ENCODE results near the gene IRAK3. TPM values are rescaled to one million over a fixed set of nuclear protein-coding genes. Genes with fewer than 3 reads are reported as not detected.

The IRAK3 gene
- total RNA-seq, 1 donor from 2014 or later = 0.05 TPM

GRCh38 chr12:66189889-66190288 lies 875 bp downstream of the IRAK3 start:
- Histone ChIP-seq H2AFZ (ENCODE audit: low read depth, low read length) (no peak overlapping the region), H3K9ac (ENCODE audit: low read length) (no peak overlapping the region), H3K27me3 (ENCODE audit: insufficient read depth, low read length) (no peaks in the 10 kb centered on the region), H3K36me3 (ENCODE audit: insufficient read depth, low read length) (no peaks in the 10 kb centered on the region), H3K4me2 (ENCODE audit: low read length) (no peak overlapping the region), H3K4me1 (ENCODE audit: insufficient read depth, low read length) (peaks cover 3% of the 10 kb centered on the region), H3K9me3 (ENCODE audit: insufficient read depth, low read depth, low read length) (no peaks in the 10 kb centered on the region), H3K27ac (ENCODE audit: low read depth, low read length) (no peak overlapping the region), H3K79me2 (ENCODE audit: insufficient read depth, low read length) (no peaks in the 10 kb centered on the region), H4K20me1 (ENCODE audit: insufficient read depth, low read length) (no peaks in the 10 kb centered on the region), H3K4me3 (ENCODE audit: insufficient read depth, low read depth, low read length) (no peak overlapping the region)
- FAIRE-seq (no peak), DNase-seq (ENCODE audit: low read depth) (no peak)
- no peaks in the 10 kb centered on the region for H3K4me1 Mint-ChIP-seq (ENCODE audit: low read depth, unreplicated experiment)
- no peak overlapping the region for H3K4me3 Mint-ChIP-seq (ENCODE audit: unreplicated experiment)
- no peak for TF ChIP-seq CTCF (IDR thresholded peaks at IDR 0.05; ENCODE audit: insufficient read depth, low read depth, low read length)
- no peak for TF ChIP-seq EZH2 (IDR thresholded peaks at IDR 0.05; ENCODE audit: insufficient read depth, low read length)
- H3K27ac Mint-ChIP-seq (ENCODE audit: unreplicated experiment) = no peak overlapping the region
- no peaks in the 10 kb centered on the region for H3K36me3 Mint-ChIP-seq (ENCODE audit: low read depth, unreplicated experiment)
- H3K9me3 Mint-ChIP-seq (ENCODE audit: unreplicated experiment) = peaks cover 9% of the 10 kb centered on the region
- H3K27me3 Mint-ChIP-seq (ENCODE audit: low read depth, unreplicated experiment) = peaks cover 60% of the 10 kb centered on the region

GRCh38 chr12:66190519-66191370 lies 1.7 kb downstream of the IRAK3 start:
- Mint-ChIP-seq H3K4me1 (ENCODE audit: low read depth, unreplicated experiment) (no peaks in the 10 kb centered on the region), H3K4me3 (ENCODE audit: unreplicated experiment) (no peak overlapping the region), H3K36me3 (ENCODE audit: low read depth, unreplicated experiment) (no peaks in the 10 kb centered on the region), H3K27me3 (ENCODE audit: low read depth, unreplicated experiment) (peaks cover 60% of the 10 kb centered on the region), H3K27ac (ENCODE audit: unreplicated experiment) (no peak overlapping the region), H3K9me3 (ENCODE audit: unreplicated experiment) (peaks cover 6% of the 10 kb centered on the region)
- H3K36me3 ChIP-seq (ENCODE audit: insufficient read depth, low read length) = no peaks in the 10 kb centered on the region
- H4K20me1 ChIP-seq (ENCODE audit: insufficient read depth, low read length) = no peaks in the 10 kb centered on the region
- FAIRE-seq (no peak), DNase-seq (ENCODE audit: low read depth) (no peak)
- no peak overlapping the region for H2AFZ ChIP-seq (ENCODE audit: low read depth, low read length)
- H3K4me3 ChIP-seq (ENCODE audit: insufficient read depth, low read depth, low read length) = no peak overlapping the region
- TF ChIP-seq CTCF (IDR thresholded peaks at IDR 0.05; ENCODE audit: insufficient read depth, low read depth, low read length) (no peak), EZH2 (IDR thresholded peaks at IDR 0.05; ENCODE audit: insufficient read depth, low read length) (no peak)
- H3K79me2 ChIP-seq (ENCODE audit: insufficient read depth, low read length) = no peaks in the 10 kb centered on the region
- no peak overlapping the region for H3K4me2 ChIP-seq (ENCODE audit: low read length)
- no peaks in the 10 kb centered on the region for H3K27me3 ChIP-seq (ENCODE audit: insufficient read depth, low read length)
- peaks cover 3% of the 10 kb centered on the region for H3K4me1 ChIP-seq (ENCODE audit: insufficient read depth, low read length)
- H3K9me3 ChIP-seq (ENCODE audit: insufficient read depth, low read depth, low read length) = no peaks in the 10 kb centered on the region
- no peak overlapping the region for H3K27ac ChIP-seq (ENCODE audit: low read depth, low read length)
- H3K9ac ChIP-seq (ENCODE audit: low read length) = no peak overlapping the region

- Histone ChIP-seq H4K20me1 (ENCODE audit: insufficient read depth, low read length) (no peaks in the 10 kb centered on the region), H3K27me3 (ENCODE audit: insufficient read depth, low read length) (no peaks in the 10 kb centered on the region), H3K9me3 (ENCODE audit: insufficient read depth, low read depth, low read length) (no peaks in the 10 kb centered on the region), H3K4me2 (ENCODE audit: low read length) (no peak overlapping the region), H3K27ac (ENCODE audit: low read depth, low read length) (no peak overlapping the region), H2AFZ (ENCODE audit: low read depth, low read length) (no peak overlapping the region), H3K4me1 (ENCODE audit: insufficient read depth, low read length) (peaks cover 3% of the 10 kb centered on the region), H3K79me2 (ENCODE audit: insufficient read depth, low read length) (no peaks in the 10 kb centered on the region), H3K4me3 (ENCODE audit: insufficient read depth, low read depth, low read length) (no peak overlapping the region), H3K9ac (ENCODE audit: low read length) (no peak overlapping the region), H3K36me3 (ENCODE audit: insufficient read depth, low read length) (no peaks in the 10 kb centered on the region)
- Mint-ChIP-seq H3K27me3 (ENCODE audit: low read depth, unreplicated experiment) (peaks cover 53% of the 10 kb centered on the region), H3K9me3 (ENCODE audit: unreplicated experiment) (peaks cover 6% of the 10 kb centered on the region), H3K4me1 (ENCODE audit: low read depth, unreplicated experiment) (no peaks in the 10 kb centered on the region), H3K36me3 (ENCODE audit: low read depth, unreplicated experiment) (no peaks in the 10 kb centered on the region), H3K27ac (ENCODE audit: unreplicated experiment) (no peak overlapping the region), H3K4me3 (ENCODE audit: unreplicated experiment) (no peak overlapping the region)
- FAIRE-seq = no peak
- TF ChIP-seq EZH2 (IDR thresholded peaks at IDR 0.05; ENCODE audit: insufficient read depth, low read length) (no peak), CTCF (IDR thresholded peaks at IDR 0.05; ENCODE audit: insufficient read depth, low read depth, low read length) (no peak)
- DNase-seq (ENCODE audit: low read depth) = no peak
These were observed 2.6 kb downstream of the IRAK3 start for GRCh38 chr12:66191547-66192126.
